ENCODE data around the gene DNAH6.

The DNAH6 gene

GRCh38 chr2:84807063-84807485, 290.8 kb downstream of the DNAH6 start:
- TF ChIP-seq SP1 (IDR thresholded peaks at IDR 0.05) = no peak
- TF ChIP-seq NFRKB (IDR thresholded peaks at IDR 0.05) = no peak
- TF ChIP-seq ARNT (IDR thresholded peaks at IDR 0.05) = no peak
- no peak for TF ChIP-seq TARDBP (IDR thresholded peaks at IDR 0.05)
- TF ChIP-seq FOXK2 (IDR thresholded peaks at IDR 0.05) = no peak
- no peak for TF ChIP-seq ZNF384 (IDR thresholded peaks at IDR 0.05)
- TF ChIP-seq HDGF (IDR thresholded peaks at IDR 0.05; ENCODE audit: borderline replicate concordance) = no peak
- TF ChIP-seq PKNOX1 (IDR thresholded peaks at IDR 0.05) = no peak
- no peak for TF ChIP-seq LEF1 (IDR thresholded peaks at IDR 0.05; ENCODE audit: borderline replicate concordance)
- no peak for TF ChIP-seq BHLHE40 (IDR thresholded peaks at IDR 0.05; ENCODE audit: borderline replicate concordance)
- no peak for TF ChIP-seq SUZ12 (IDR thresholded peaks at IDR 0.05)
- CTCF ChIA-PET = no interaction called here
- DNase-seq (ENCODE audit: extremely low spot score) = no peak
- POLR2A ChIA-PET = no interaction called here

GRCh38 chr2:84808279-84808678, 292.0 kb downstream of the DNAH6 start:
- DNase-seq (ENCODE audit: extremely low spot score) = no peak
- ChIA-PET CTCF (no interaction called here), POLR2A (no interaction called here)
- TF ChIP-seq LEF1 (IDR thresholded peaks at IDR 0.05; ENCODE audit: borderline replicate concordance) (no peak), L3MBTL2 (conservative IDR thresholded peaks at IDR 0.05) (no peak), FOXA1 (IDR thresholded peaks at IDR 0.05) (no peak), PKNOX1 (IDR thresholded peaks at IDR 0.05) (no peak)

GRCh38 chr2:84811839-84812431, 295.6 kb downstream of the DNAH6 start:
- TF ChIP-seq HDGF (IDR thresholded peaks at IDR 0.05; ENCODE audit: borderline replicate concordance) (no peak), ARNT (IDR thresholded peaks at IDR 0.05) (no peak), TARDBP (IDR thresholded peaks at IDR 0.05) (no peak), CTBP1 (IDR thresholded peaks at IDR 0.05; ENCODE audit: borderline replicate concordance) (no peak)
- ChIA-PET POLR2A (no interaction called here), CTCF (no interaction called here)
- no peak for DNase-seq (ENCODE audit: extremely low spot score)

- TF ChIP-seq ZNF384 (IDR thresholded peaks at IDR 0.05) = no peak
- no peak for TF ChIP-seq FOXA1 (IDR thresholded peaks at IDR 0.05)
- TF ChIP-seq FOXM1 (IDR thresholded peaks at IDR 0.05; ENCODE audit: borderline replicate concordance) = no peak
- no peak for TF ChIP-seq LEF1 (IDR thresholded peaks at IDR 0.05; ENCODE audit: borderline replicate concordance)
- TF ChIP-seq TARDBP (IDR thresholded peaks at IDR 0.05) = no peak
- no peak for TF ChIP-seq ARNT (IDR thresholded peaks at IDR 0.05)
- no peak for TF ChIP-seq BHLHE40 (IDR thresholded peaks at IDR 0.05; ENCODE audit: borderline replicate concordance)
- no peak for TF ChIP-seq L3MBTL2 (conservative IDR thresholded peaks at IDR 0.05)
- TF ChIP-seq PKNOX1 (IDR thresholded peaks at IDR 0.05) = no peak
- TF ChIP-seq ELF4 (IDR thresholded peaks at IDR 0.05) = no peak
- no peak for TF ChIP-seq SUZ12 (IDR thresholded peaks at IDR 0.05)
- TF ChIP-seq HDGF (IDR thresholded peaks at IDR 0.05; ENCODE audit: borderline replicate concordance) = no peak
- no peak for TF ChIP-seq FOXK2 (IDR thresholded peaks at IDR 0.05)
- ChIA-PET POLR2A (no interaction called here), CTCF (no interaction called here)
- DNase-seq (ENCODE audit: extremely low spot score) = no peak
These were observed 298.8 kb downstream of the DNAH6 start for GRCh38 chr2:84815146-84815545.

- TF ChIP-seq PKNOX1 (IDR thresholded peaks at IDR 0.05) (no peak), NFRKB (IDR thresholded peaks at IDR 0.05) (no peak), SP1 (IDR thresholded peaks at IDR 0.05) (no peak), BHLHE40 (IDR thresholded peaks at IDR 0.05; ENCODE audit: borderline replicate concordance) (no peak), FOXK2 (IDR thresholded peaks at IDR 0.05) (no peak), ARNT (IDR thresholded peaks at IDR 0.05) (no peak)
- no peak for DNase-seq (ENCODE audit: extremely low spot score)
- ChIA-PET CTCF (no interaction called here), POLR2A (no interaction called here)
These were observed 300.2 kb downstream of the DNAH6 start for GRCh38 chr2:84816426-84817026.

- POLR2A ChIA-PET = no interaction called here
- CTCF ChIA-PET = no interaction called here
These were observed 300.9 kb downstream of the DNAH6 start for GRCh38 chr2:84817239-84817655.

More at GRCh38 chr2:84817239-84817655, 300.9 kb downstream of the DNAH6 start:
- TF ChIP-seq LEF1 (IDR thresholded peaks at IDR 0.05; ENCODE audit: borderline replicate concordance) = no peak
- no peak for TF ChIP-seq SUZ12 (IDR thresholded peaks at IDR 0.05)
- no peak for TF ChIP-seq TARDBP (IDR thresholded peaks at IDR 0.05)
- TF ChIP-seq BHLHE40 (IDR thresholded peaks at IDR 0.05; ENCODE audit: borderline replicate concordance) = no peak
- TF ChIP-seq FOXM1 (IDR thresholded peaks at IDR 0.05; ENCODE audit: borderline replicate concordance) = no peak
- no peak for TF ChIP-seq CTBP1 (IDR thresholded peaks at IDR 0.05; ENCODE audit: borderline replicate concordance)
- TF ChIP-seq ELF4 (IDR thresholded peaks at IDR 0.05) = no peak
- no peak for TF ChIP-seq HDGF (IDR thresholded peaks at IDR 0.05; ENCODE audit: borderline replicate concordance)
- no peak for TF ChIP-seq FOXA1 (IDR thresholded peaks at IDR 0.05)
- TF ChIP-seq FOXK2 (IDR thresholded peaks at IDR 0.05) = no peak
- no peak for TF ChIP-seq ARNT (IDR thresholded peaks at IDR 0.05)
- no peak for TF ChIP-seq L3MBTL2 (conservative IDR thresholded peaks at IDR 0.05)
- no peak for TF ChIP-seq PKNOX1 (IDR thresholded peaks at IDR 0.05)
- TF ChIP-seq NFRKB (IDR thresholded peaks at IDR 0.05) = no peak
- no peak for DNase-seq (ENCODE audit: extremely low spot score)

All from HEK293T (cell line).